Vagina (tissue), 2 donors: Measurements from ENCODE around the gene OXCT2. TPM values are rescaled to one million over a fixed set of nuclear protein-coding genes. Genes with fewer than 3 reads are reported as not detected.
"Not testable (repeated sequence)": the region's sequence is repeated elsewhere in the genome, so short reads cannot be mapped to it uniquely, and the experiment has no call there.

Experiments
- DNase-seq, 2 donors: peaks; one replicate each; pipeline ENCODE4 v3.0.0-alpha.2; 2017; ENCODE audit errors: extremely low spot score in 2 of 2
- H3K27ac ChIP-seq: fragments of 200-600 bp; sonication (generic); one replicate; pipeline ENCODE4 v1.5.1; 2019
- H3K27me3 ChIP-seq: fragments of 200-600 bp; sonication (generic); one replicate; pipeline ENCODE4 v1.5.1; 2019
- H3K36me3 ChIP-seq, 2 donors: fragments of 200-600 bp; sonication (generic); one replicate each; pipeline ENCODE4 v1.5.1; 2017 to 2019
- H3K4me1 ChIP-seq: fragments of 200-600 bp; sonication (generic); one replicate; pipeline ENCODE4 v1.5.1; 2019
- H3K4me3 ChIP-seq, 2 donors: fragments of 200-600 bp; sonication (generic); 1 replicate in 1 of 2; 2 replicates in 1 of 2; pipeline ENCODE4 v1.5.1; 2016 to 2019
- H3K9me3 ChIP-seq: fragments of 200-600 bp; sonication (generic); one replicate; pipeline ENCODE4 v1.5.1; 2019
- POLR2A ChIP-seq, 2 donors: fragments of 450-650 bp; IDR thresholded peaks; one replicate each; pipeline ENCODE4 v1.6.1; 2017; ENCODE audit warnings: antibody characterized with exemption in 2 of 2, mild to moderate bottlenecking in 2 of 2, moderate library complexity in 2 of 2
- POLR2AphosphoS5 ChIP-seq, 2 donors: sonication (generic); formaldehyde crosslinking; IDR thresholded peaks; one replicate each; pipeline ENCODE4 v1.9.0; 2017; ENCODE audit warnings: antibody characterized with exemption in 2 of 2, mild to moderate bottlenecking in 2 of 2, low read depth in 1 of 2; ENCODE audit not compliant: insufficient read depth in 1 of 2
- intact Hi-C: fragments of 100-400 bp; cut with DNase I; formaldehyde crosslinking; loops from one replicate; pipeline ENCODE4 v1.15.1; 2023
- total RNA-seq: library from RNA; depleted of rRNA; stranded (reverse); fragments of >200 nt; gene quantifications from one replicate; pipeline ENCODE4 v1.2.3, GENCODE V29; 2016
- TF ChIP-seq, protein P1 (sequence below), 3 experiments: fragments of 450-650 bp in 2 of 3; fragments of 200-600 bp in 1 of 3; sonication (generic) in 1 of 3; IDR thresholded peaks; one replicate each; pipeline ENCODE4 v1.5.1; 2017 to 2019; ENCODE audit warnings: antibody characterized with exemption in 3 of 3, mild to moderate bottlenecking in 2 of 3, moderate library complexity in 2 of 3

OXCT2 gene
- total RNA-seq, 1 donor from 2014 or later: not detected

DNA sequence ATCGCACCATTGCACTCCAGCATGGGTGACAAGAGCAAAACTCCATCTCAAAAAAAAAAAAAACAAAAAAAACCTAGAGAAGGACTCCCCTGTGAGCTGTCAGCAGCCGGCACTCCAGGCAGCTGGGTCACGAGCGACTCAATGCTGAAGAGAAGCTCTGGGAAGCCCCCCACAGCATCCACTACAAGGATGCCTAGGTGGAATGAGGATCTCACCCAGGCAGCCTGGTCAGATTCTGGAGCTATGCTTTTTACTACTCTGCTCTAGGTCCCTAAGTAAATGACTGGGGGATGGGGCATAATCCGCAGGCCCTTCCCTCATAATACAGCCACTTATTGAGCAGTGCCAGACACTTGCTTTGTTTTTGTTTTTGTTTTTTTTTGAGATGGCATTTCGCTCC, 11.0 kb upstream of the OXCT2 start:
- no peaks in the 10 kb centered on the region for H3K4me1 ChIP-seq
- H3K27me3 ChIP-seq: no peaks in the 10 kb centered on the region
- no peak overlapping the region for H3K27ac ChIP-seq
- H3K4me3 ChIP-seq: no peak overlapping the region
- no peak for TF ChIP-seq POLR2AphosphoS5 (IDR thresholded peaks at IDR 0.05; ENCODE audit: insufficient read depth in 1 of 2, low read depth in 1 of 2)
- TF ChIP-seq POLR2A (IDR thresholded peaks at IDR 0.05): no peak
- no peaks in the 10 kb centered on the region for H3K36me3 ChIP-seq
- intact Hi-C loops: no loop called here
- no peaks in the 10 kb centered on the region for H3K9me3 ChIP-seq
- no peak for DNase-seq

DNA sequence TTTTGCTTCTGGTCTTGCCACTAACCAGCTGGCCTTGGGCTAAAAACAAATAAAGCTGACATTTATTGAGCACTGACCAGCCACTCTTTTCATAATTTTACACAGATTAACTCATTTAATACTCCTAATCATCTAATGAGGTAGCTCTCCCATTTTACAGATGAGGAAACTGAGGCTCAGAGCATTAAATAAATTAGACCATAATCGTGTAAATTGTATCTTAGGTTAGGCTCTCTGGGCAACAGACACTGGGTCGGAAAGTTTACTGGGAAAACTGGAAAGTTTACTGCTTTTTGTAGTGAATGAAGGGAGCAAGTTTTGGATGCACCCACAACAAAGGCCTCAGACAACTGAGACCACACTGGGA, 10.2 kb upstream of the OXCT2 start:
- Histone ChIP-seq H3K9me3 (no peaks in the 10 kb centered on the region), H3K27me3 (no peaks in the 10 kb centered on the region), H3K4me3 (no peak overlapping the region), H3K4me1 (no peaks in the 10 kb centered on the region), H3K36me3 (no peaks in the 10 kb centered on the region), H3K27ac (no peak overlapping the region)
- TF ChIP-seq POLR2AphosphoS5 (IDR thresholded peaks at IDR 0.05; ENCODE audit: insufficient read depth in 1 of 2, low read depth in 1 of 2) (no peak), POLR2A (IDR thresholded peaks at IDR 0.05) (no peak)
- TF ChIP-seq, protein P1, sequence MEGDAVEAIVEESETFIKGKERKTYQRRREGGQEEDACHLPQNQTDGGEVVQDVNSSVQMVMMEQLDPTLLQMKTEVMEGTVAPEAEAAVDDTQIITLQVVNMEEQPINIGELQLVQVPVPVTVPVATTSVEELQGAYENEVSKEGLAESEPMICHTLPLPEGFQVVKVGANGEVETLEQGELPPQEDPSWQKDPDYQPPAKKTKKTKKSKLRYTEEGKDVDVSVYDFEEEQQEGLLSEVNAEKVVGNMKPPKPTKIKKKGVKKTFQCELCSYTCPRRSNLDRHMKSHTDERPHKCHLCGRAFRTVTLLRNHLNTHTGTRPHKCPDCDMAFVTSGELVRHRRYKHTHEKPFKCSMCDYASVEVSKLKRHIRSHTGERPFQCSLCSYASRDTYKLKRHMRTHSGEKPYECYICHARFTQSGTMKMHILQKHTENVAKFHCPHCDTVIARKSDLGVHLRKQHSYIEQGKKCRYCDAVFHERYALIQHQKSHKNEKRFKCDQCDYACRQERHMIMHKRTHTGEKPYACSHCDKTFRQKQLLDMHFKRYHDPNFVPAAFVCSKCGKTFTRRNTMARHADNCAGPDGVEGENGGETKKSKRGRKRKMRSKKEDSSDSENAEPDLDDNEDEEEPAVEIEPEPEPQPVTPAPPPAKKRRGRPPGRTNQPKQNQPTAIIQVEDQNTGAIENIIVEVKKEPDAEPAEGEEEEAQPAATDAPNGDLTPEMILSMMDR (IDR thresholded peaks at IDR 0.05): no peak
- intact Hi-C loops: no loop called here
- no peak for DNase-seq

GRCh38 chr1:39779821-39780220, 8.7 kb upstream of the OXCT2 start:
- Histone ChIP-seq H3K36me3 (no peaks in the 10 kb centered on the region), H3K27ac (no peak overlapping the region), H3K4me1 (no peaks in the 10 kb centered on the region), H3K9me3 (no peaks in the 10 kb centered on the region), H3K4me3 (no peak overlapping the region), H3K27me3 (no peaks in the 10 kb centered on the region)
- TF ChIP-seq POLR2AphosphoS5 (IDR thresholded peaks at IDR 0.05; ENCODE audit: insufficient read depth in 1 of 2, low read depth in 1 of 2): no peak
- TF ChIP-seq, protein P1 (IDR thresholded peaks at IDR 0.05): no peak
- TF ChIP-seq POLR2A (IDR thresholded peaks at IDR 0.05): no peak
- intact Hi-C loops: no loop called here
- no peak for DNase-seq

GRCh38 chr1:39779137-39779536, 8.0 kb upstream of the OXCT2 start:
- Histone ChIP-seq H3K27ac (no peak overlapping the region), H3K9me3 (no peaks in the 10 kb centered on the region), H3K27me3 (no peaks in the 10 kb centered on the region), H3K36me3 (no peaks in the 10 kb centered on the region), H3K4me3 (no peak overlapping the region), H3K4me1 (no peaks in the 10 kb centered on the region)
- no peak for TF ChIP-seq POLR2A (IDR thresholded peaks at IDR 0.05)
- no peak for TF ChIP-seq POLR2AphosphoS5 (IDR thresholded peaks at IDR 0.05; ENCODE audit: insufficient read depth in 1 of 2, low read depth in 1 of 2)
- TF ChIP-seq, protein P1 (IDR thresholded peaks at IDR 0.05): no peak
- no peak for DNase-seq
- intact Hi-C loops: no loop called here

DNA sequence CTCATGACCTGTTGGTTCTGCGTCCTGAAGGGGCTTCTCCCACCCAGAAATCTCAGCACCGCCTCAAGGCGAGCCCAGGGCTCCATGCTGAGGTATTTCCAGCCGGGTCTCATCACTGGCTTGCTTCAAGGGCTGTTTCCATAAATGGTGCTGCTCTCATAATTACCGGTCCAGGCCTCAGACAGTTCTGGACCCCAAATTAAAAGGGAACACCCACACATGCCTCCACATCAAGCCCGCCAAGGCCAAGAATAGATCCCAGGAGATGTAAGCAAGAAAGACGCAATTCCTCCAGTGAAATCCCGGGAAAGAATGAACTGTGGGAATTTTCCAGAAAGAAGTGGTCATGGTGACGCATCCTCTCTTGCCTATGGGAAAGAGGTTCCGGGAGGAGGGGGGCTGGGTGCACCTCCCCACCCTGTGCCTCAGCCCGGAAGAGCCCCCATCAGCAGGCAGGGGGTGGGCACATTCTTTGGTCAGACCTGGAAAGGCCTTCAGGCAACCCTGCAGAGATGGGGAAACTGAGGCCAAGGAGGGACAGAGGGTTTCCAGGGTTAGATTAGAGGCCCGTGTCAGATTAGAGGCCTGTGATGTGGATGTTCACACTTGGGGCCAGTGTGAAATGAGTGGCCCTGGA, 7.4 kb upstream of the OXCT2 start:
- DNase-seq, H3K27ac ChIP-seq, H3K4me3 ChIP-seq, H3K4me1 ChIP-seq, H3K36me3 ChIP-seq, H3K9me3 ChIP-seq, H3K27me3 ChIP-seq, intact Hi-C loops: not testable (repeated sequence)

DNA sequence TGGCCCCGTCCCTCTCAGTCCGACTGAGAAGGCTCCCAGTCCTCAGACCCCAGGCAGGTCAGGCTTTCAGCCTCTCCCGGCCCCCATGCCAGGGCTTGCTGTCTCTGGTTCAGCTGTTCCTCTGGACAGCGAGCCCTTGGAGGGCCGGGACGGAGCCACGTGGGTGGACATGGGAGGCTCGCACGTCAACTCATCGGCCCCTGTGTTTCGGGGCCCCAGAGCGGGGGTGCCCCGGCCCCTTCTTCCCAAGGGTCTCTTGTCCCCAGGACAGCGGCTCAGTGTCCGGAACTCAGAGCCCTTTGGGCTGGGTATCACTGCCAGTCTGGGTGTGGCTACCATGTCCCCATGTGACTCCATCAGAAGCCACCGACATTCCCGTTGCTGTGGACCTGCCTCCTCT, 6.7 kb upstream of the OXCT2 start:
- DNase-seq, H3K4me1 ChIP-seq, H3K4me3 ChIP-seq, H3K9me3 ChIP-seq, H3K27ac ChIP-seq, intact Hi-C loops, H3K36me3 ChIP-seq, H3K27me3 ChIP-seq: not testable (repeated sequence)
